HG02798 (cell line): Measurements from ENCODE around the gene SCNN1A.

Experiments
- ATAC-seq: cut with Tn5 transposase; IDR thresholded peaks from one replicate; pipeline ENCODE4 v1.9.1; 2021; ENCODE audit warnings: mild to moderate bottlenecking; ENCODE audit not compliant: unreplicated experiment, poor library complexity

Gene SCNN1A

GRCh38 chr12:6369916-6370575, 5.3 kb downstream of the SCNN1A start:
- ATAC-seq = no peak

- ATAC-seq = no peak
Observed at GRCh38 chr12:6368906-6369525, 6.3 kb downstream of the SCNN1A start.

DNA sequence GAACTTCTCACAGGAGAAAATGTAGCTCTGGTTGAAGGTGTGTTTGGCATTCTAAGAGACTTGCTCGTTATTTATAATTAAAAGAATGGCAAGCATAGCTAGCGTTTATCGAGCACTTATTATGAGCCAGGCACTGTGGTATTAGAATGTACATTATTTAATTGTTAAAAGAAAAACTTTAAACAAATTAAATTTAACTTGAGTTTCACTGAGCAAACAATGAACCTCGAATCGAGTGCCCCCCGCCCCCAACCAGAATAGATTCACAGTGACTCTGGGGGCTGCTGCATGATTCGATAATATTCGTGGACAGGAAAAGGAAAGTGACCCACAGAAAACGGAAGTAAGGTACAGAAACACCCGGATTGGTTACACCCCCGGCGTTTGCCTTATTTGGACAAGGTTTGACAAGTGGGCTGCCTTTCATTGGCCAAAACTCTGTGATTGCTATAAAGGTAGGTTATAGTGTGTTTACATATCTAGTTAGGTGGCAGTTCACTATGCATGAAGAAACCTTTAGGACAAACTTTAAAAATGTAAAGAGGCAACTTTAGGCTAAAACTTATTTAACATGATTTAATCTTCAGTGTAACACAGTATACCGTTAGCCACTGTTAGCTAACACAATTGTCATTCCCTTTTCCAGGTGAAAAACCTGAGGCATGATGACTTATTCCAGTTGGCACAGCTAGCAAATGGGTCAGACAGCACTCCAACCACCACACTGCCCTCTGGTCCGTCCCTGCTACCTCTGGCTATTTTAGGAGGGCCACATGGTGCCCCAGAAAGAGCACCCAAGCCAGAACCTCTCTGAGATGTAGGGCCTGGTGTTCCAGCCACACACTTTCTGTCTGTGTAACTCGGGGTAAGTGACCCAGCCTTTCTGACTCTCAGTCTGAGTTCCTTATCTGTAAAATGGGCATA, 7.1 kb downstream of the SCNN1A start:
- ATAC-seq = no peak

- ATAC-seq = peak; percentile 60
Observed at GRCh38 chr12:6367065-6367968, 8.0 kb downstream of the SCNN1A start.

GRCh38 chr12:6364044-6364374, 11.4 kb downstream of the SCNN1A start:
- ATAC-seq = no peak

DNA sequence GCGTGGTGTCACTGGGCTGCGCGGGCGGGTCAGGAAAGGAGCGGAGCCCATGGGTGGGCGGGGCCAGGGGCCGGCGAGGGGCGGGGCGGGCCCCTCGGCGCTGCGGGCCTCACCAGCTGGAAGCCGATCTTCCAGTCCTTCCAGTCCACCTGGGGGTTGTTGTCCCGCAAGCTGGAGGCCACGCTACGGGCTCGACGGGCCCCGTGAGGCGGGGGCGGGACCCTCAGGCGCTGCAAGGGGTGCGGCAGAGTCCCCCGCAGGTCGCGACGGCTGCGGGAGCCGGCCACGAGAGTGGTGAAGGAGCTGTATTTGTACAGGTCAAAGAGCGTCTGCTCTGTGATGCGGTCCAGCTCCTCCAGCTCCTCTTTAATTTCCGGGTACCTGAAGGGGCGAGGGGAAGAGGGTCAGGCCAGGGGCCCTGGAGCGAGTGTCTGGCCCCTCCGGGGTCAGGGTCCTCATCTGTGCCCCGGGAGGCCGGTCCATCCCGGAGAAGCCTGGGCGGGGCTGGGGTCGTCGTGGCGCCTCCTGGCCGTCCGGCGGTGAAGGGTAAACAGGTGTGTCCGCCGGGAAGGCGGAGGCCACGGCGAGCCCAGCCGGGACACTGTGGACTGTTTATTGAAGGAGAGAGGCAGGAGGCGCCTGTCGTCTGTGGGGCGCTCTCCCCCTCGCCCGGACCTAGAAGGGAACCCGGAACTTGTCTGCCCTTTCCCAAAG, 11.9 kb downstream of the SCNN1A start:
- ATAC-seq = peak; percentile 64

GRCh38 chr12:6363010-6363329, 12.4 kb downstream of the SCNN1A start:
- no peak for ATAC-seq

DNA sequence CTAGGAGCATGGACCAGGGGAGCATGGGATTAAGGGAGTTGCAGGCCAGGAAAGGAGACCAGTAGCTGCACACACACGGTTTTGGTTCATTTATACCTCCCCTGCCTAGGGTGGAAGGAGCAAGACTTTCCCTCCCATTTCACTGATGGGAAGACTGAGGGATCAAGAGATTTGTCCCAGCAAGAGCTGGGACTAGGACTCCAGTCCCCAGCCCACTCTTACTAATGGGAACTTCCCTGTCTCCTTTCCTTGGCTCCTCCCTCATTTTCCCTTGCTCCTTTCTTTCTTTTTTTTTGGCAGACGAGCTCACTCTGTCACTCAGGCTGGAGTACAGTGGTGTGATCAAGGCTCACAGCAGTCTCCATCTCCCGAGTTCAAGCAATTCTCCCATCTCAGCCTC, 13.0 kb downstream of the SCNN1A start:
- ATAC-seq = no peak

DNA sequence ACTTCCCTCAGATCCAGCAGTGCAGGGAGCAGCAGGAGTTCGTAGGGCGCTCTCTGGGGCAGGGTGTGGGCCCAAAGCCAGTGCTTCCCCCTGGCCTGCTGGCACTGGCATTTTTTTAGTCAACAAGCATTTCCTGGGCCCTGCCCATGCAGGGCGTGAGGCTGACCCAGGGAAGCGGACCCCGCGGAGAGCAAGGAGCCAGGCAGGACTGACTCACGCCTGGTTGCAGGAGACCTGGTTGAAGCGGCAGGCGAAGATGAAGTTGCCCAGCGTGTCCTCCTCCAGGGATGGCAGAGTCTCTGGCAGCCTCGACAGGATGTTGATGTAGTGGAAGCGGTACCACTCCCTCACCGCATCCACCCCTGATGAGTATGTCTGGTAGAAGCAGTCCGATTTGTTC, 13.5 kb downstream of the SCNN1A start:
- no peak for ATAC-seq

GRCh38 chr12:6360578-6361490, 14.5 kb downstream of the SCNN1A start:
- ATAC-seq = no peak

DNA sequence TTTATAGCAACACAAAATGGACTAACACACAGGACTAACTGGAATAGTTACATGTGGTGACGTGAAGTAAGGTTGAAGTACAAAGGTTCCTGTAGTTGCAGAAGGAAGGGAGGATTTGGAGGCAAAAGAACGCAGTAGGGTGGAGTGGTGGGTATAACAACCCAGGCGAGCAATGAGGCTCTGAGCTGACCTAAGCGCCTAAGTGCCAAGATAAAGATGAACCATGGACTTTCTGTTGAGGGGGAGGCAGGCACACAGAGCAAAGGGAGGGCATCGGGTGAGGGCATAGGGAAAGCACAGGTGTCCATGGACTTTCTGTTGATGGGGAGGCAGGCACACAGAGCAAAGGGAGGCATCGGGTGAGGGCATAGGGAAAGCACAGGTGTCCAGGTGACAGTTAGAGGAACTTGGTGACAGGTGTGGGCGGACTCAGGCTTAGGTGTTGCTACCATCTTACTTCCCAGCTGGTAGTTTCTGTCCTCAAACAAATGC, 15.2 kb downstream of the SCNN1A start:
- ATAC-seq = no peak

DNA sequence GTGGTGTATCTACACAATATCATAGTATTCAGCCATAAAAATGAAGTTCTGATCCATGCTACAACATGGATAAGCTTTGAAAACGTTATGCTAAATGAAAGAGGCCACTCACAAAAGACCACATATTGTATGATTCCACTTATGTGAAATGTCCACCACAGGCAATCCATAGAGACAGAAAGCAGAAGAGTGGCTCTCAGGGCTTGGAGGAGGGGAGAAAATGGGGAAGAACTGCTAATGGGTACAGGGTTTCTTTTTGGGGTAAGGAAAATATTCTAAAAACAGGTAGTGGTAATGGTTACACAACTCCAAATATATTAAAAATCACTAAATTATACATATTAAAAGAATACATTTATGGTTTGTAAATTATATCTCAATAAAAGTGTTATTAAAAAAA, 16.5 kb downstream of the SCNN1A start:
- ATAC-seq = no peak

DNA sequence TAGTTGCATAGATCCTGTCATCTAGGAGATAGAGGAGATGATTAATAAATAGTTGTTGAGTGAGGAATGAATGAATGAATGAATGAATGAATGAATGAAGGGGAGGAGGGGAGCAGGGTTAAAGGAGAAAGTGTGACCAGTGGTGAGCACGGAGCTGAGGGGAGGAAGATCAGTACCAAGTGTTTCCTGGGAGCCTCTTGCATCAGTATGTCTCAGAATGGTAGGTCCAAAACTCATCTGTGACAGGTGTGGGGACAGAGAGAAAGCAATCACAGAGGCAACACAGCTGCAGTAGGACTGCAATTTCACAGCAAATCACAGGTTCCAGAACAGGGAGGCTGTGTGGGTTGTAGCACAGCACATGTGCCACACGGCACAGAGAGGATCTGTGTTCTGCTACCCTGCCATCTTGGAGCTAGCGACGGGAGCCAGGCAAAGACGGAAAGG, 19.0 kb downstream of the SCNN1A start:
- no peak for ATAC-seq

DNA sequence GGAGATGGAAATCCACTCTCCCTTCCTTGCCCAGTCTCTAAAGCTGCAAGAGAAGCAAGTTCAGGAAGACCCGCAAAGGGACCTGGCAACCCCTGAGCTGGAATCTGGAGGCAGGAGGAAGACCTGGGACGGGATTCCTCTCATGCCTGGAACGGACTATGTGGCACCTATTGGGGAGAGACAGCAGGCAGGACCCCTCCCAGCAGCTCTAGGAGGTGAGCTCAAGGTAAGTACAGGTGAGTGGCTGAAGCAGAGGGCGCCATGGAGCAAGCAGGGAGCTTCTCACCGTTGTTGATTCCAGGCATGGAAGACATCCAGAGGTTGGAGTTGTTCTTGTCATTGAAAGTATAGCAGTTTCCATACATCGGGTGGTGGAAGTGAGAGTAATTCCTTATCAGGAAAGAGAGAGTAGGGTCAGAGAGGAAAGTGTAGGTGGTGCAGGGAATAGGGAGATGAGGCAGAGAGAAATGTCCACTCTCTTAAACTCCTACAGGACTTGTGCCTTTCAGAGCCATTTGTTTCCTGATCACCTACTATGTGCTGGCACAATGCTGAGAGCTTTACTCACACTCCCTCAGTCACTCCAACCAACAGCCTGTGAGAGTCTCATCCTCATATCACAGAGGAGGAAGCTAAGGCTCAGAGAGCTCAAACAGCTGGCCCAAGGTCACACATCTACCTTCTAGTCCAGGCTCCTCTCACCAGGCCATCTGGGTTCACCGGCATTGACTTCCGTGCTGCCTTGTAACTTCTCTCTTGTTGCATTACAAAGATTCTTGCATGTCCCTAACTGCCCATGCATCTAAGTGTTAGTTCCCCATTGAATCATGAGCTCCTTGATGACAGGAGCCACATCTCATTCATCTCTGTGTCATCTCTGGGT, 19.6 kb downstream of the SCNN1A start:
- ATAC-seq = no peak

DNA sequence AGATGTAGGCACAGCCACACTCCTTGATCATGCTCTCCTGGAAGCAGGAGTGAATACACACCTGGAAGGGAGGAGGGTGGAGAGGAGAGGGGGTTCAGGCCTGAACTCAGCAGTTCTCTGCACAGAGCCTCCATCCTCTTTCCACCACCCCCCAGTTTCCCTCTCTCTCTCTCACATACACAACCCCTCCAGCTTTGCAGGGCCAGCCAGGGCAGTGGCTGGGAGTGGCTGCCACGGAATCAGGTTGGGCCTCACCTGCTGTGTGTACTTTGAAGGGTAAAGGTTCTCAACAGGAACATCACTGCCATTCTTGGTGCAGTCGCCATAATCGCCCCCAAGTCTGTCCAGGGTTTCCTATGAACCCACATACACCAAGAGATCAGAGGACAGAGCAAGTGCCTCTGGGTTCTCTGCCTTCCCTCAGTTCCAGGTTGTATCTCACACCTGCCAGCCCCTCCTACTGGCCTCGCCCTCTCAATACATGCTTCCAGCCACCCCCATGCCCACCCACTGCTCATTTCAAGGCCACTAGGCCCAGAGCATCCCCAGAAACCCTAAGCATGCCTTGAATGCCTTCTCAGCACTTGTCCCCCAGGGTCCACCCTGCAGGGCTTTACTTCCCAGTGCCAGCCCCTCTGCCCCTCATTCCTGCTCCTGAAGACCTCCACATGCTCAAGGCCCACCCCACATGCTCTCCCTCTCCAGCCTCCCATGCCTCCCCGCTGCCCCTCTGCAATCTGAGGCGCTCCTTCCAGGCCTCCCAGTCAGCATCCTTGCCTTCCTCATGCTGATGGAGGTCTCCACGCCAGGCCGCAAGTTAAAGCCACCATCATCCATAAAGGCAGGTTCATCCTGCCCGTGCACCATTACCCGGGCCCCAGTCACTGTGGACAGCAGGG, 20.6 kb downstream of the SCNN1A start:
- no peak for ATAC-seq
